GM23338 (cell line): ENCODE results near the gene AGMAT. TPM values are rescaled to one million over a fixed set of nuclear protein-coding genes. Genes with fewer than 3 reads are reported as not detected.

Experiments
- ATAC-seq: fragments of 200-7000 bp; cut with Tn5 transposase; 3 replicates; pipeline ENCODE4 v1.9.1; 2020
- DNase-seq: peaks from one replicate; pipeline ENCODE4 v3.0.0-alpha.2; 2015; ENCODE audit warnings: low spot score
- H2AFZ ChIP-seq: fragments of 200-600 bp; sonication (generic); 2 replicates; pipeline ENCODE4 v1.8.0; 2016; ENCODE audit warnings: antibody characterized with exemption, mild to moderate bottlenecking, moderate library complexity
- H3F3A ChIP-seq: fragments of 200-600 bp; sonication (generic); replicated peaks from 2 replicates; pipeline ENCODE4 v1.8.0; 2017; ENCODE audit warnings: antibody characterized with exemption, mixed run types, low read depth
- H3K27ac ChIP-seq: fragments of 200-600 bp; sonication (generic); 2 replicates; pipeline ENCODE4 v1.6.1; 2016; ENCODE audit warnings: low read depth
- H3K27me3 ChIP-seq: fragments of 200-600 bp; sonication (generic); 2 replicates; pipeline ENCODE4 v1.8.0; 2016; ENCODE audit warnings: mild to moderate bottlenecking, mixed run types, moderate library complexity; ENCODE audit not compliant: insufficient read depth
- H3K36me3 ChIP-seq: fragments of 200-600 bp; sonication (generic); 2 replicates; pipeline ENCODE4 v1.8.0; 2016; ENCODE audit warnings: mild to moderate bottlenecking; ENCODE audit not compliant: insufficient read depth
- H3K4me1 ChIP-seq: fragments of 200-600 bp; sonication (generic); 2 replicates; pipeline ENCODE4 v1.8.0; 2016; ENCODE audit warnings: mild to moderate bottlenecking, moderate library complexity; ENCODE audit not compliant: insufficient read depth
- H3K4me2 ChIP-seq: fragments of 200-600 bp; sonication (generic); 2 replicates; pipeline ENCODE4 v1.7.1; 2017; ENCODE audit warnings: mixed run types
- H3K4me3 ChIP-seq: fragments of 200-600 bp; sonication (generic); 2 replicates; pipeline ENCODE4 v1.6.1; 2016; ENCODE audit warnings: mixed run types
- H3K79me2 ChIP-seq: fragments of 200-600 bp; sonication (generic); replicated peaks from 2 replicates; pipeline ENCODE4 v1.8.0; 2017; ENCODE audit warnings: mild to moderate bottlenecking; ENCODE audit not compliant: insufficient read depth
- H3K9me2 ChIP-seq: fragments of 200-600 bp; sonication (generic); 2 replicates; pipeline ENCODE4 v1.8.0; 2017; ENCODE audit not compliant: insufficient read depth
- H4K20me1 ChIP-seq: fragments of 200-600 bp; sonication (generic); replicated peaks from 2 replicates; pipeline ENCODE4 v1.8.0; 2017; ENCODE audit warnings: mild to moderate bottlenecking; ENCODE audit not compliant: insufficient read depth
- H3K27ac Mint-ChIP-seq: 2 replicates; pipeline ENCODE4 v1.8.0; 2020; ENCODE audit warnings: inconsistent platforms, mild to moderate bottlenecking, moderate library complexity, mixed read lengths
- H3K27me3 Mint-ChIP-seq: 3 replicates; pipeline ENCODE4 v1.8.0; 2022; ENCODE audit warnings: low read depth, mild to moderate bottlenecking, moderate library complexity, mixed read lengths, inconsistent platforms; ENCODE audit not compliant: insufficient read depth, poor library complexity
- H3K36me3 Mint-ChIP-seq: 3 replicates; pipeline ENCODE4 v1.8.0; 2021; ENCODE audit warnings: low read depth, mild to moderate bottlenecking, inconsistent platforms, moderate library complexity, mixed read lengths
- H3K4me1 Mint-ChIP-seq: 3 replicates; pipeline ENCODE4 v1.8.0; 2020; ENCODE audit warnings: mild to moderate bottlenecking, inconsistent platforms, mixed read lengths
- H3K4me3 Mint-ChIP-seq: 3 replicates; pipeline ENCODE4 v1.8.0; 2021; ENCODE audit warnings: moderate library complexity, mild to moderate bottlenecking, inconsistent platforms, mixed read lengths
- H3K9me3 Mint-ChIP-seq: 3 replicates; pipeline ENCODE4 v1.8.0; 2020; ENCODE audit warnings: moderate library complexity, mild to moderate bottlenecking, inconsistent platforms, mixed read lengths
- NANOG ChIP-seq: IDR thresholded peaks from 2 replicates; pipeline ENCODE4 v1.6.1; 2016; ENCODE audit warnings: antibody characterized with exemption, borderline replicate concordance
- ZNF462 ChIP-seq: fragments of 250-450 bp; sonication (Bioruptor Pico); IDR thresholded peaks from 2 replicates; pipeline ENCODE4 v1.5.0; 2020; ENCODE audit warnings: mild to moderate bottlenecking, moderate library complexity
- polyA plus RNA-seq: library from polyadenylated mRNA; unstranded; fragments of >200 nt; fragmentation: Nextera tagmentation; extraction: Ambion mirVana; gene quantifications from 2 replicates; pipeline ENCODE4 v1.2.1, GENCODE V29; 2016
- total RNA-seq: library from RNA; depleted of rRNA; stranded (reverse); fragments of >200 nt; shearing (Covaris generic); gene quantifications from 2 replicates; pipeline ENCODE4 v1.2.3, GENCODE V29; 2014

The AGMAT gene
- total and polyA plus RNA-seq, 2 experiments from 2014 or later = 1.8 to 7.4 TPM

DNA sequence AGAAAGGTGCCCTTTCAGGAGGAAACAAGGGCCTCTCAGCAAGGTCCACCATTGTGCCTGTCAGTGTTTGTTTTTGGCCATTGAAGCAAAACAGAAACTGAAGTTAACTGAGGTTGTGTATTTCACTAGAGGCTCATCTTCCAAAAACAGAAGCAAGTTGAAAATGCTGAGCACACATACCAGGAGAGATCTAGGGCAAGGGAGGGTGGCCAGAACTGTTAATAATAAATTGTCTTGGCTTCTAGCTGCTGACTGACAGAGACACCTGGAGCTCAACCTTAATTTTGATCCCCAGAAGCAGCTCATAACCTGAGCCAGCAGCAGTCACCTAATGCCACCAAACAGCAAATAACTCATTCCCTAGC is 5.2 kb downstream of the AGMAT start (continued):
- TF ChIP-seq ZNF462 (CRISPR knock-in tag) (no peak), NANOG (no peak)

DNA sequence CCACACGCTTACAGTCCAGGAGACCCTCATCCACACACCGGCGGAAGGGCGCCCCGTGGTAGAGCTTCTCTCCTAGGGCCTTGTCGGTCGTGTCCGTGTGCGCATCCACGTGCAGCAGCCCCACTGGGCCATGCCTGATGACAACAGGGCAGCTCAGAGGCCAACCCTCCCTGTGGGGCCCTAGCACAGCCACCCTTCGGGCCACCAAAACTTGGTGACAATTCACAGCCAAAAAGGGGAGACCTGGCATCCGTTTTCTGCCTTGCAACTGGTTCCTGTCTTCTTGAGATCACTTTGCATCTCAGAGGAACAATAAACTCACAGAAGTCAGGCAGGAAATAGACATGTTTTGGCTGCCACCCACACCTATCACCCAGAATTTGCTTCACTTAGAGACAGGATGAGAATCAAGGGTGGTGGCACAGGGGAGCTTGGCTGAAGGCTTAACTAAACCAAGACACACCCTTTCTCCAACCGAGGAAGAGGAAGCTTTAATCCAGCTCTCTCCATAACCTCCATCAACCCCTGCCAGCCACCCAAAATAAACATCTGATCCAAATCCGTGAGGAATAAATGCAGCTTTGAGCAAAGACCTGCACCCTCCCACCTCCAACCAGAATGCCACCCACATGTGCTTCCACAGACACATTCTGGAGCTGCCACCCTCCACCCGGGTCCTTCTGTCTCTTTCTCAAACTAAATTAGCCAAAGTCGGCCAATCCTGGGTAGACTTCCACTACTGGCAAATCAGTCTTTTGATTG is 5.7 kb downstream of the AGMAT start:
- Mint-ChIP-seq H3K9me3 (no peaks in the 10 kb centered on the region), H3K27ac (no peak overlapping the region), H3K4me1 (no peaks in the 10 kb centered on the region), H3K4me3 (no peak overlapping the region), H3K27me3 (peaks cover 6% of the 10 kb centered on the region), H3K36me3 (no peaks in the 10 kb centered on the region)
- H3K79me2 ChIP-seq = no peaks in the 10 kb centered on the region
- H3K4me1 ChIP-seq = no peaks in the 10 kb centered on the region
- no peak for TF ChIP-seq ZNF462 (CRISPR knock-in tag)
- DNase-seq (no peak), ATAC-seq (no peak)
- H2AFZ ChIP-seq = no peak overlapping the region
- H3K4me3 ChIP-seq = no peak overlapping the region
- H3K27ac ChIP-seq = no peak overlapping the region
- H3K9me2 ChIP-seq = no peaks in the 10 kb centered on the region
- H3F3A ChIP-seq = peaks cover 6% of the 10 kb centered on the region; the same call in 1 of the 2 replicates
- H3K4me2 ChIP-seq = no peak overlapping the region
- H3K36me3 ChIP-seq = no peaks in the 10 kb centered on the region; the same call in 1 of the 2 replicates
- H3K27me3 ChIP-seq = no peaks in the 10 kb centered on the region
- H4K20me1 ChIP-seq = no peaks in the 10 kb centered on the region
